Psoas muscle (tissue), 8 donors: Measurements from ENCODE around the gene RETREG1. TPM values are rescaled to one million over a fixed set of nuclear protein-coding genes. Genes with fewer than 3 reads are reported as not detected.

Experiments used
- ATAC-seq, 4 donors: fragments of 200-7000 bp; cut with Tn5 transposase; one replicate each; pipeline ENCODE4 v1.9.1; 2020; ENCODE audit warnings: moderate library complexity in 3 of 4, mild to moderate bottlenecking in 2 of 4
- DNase-seq, 2 donors: peaks; one replicate each; pipeline ENCODE4 v3.0.0-alpha.2; 2020
- H3K27ac ChIP-seq: fragments of 200-600 bp; one replicate; pipeline ENCODE4 v1.8.0; 2022
- H3K27me3 ChIP-seq, 3 donors: fragments of 200-600 bp in 1 of 3; one replicate each; pipeline versions ENCODE4 v1.6.1 to v1.8.0; 2013 to 2022; ENCODE audit warnings: low read length in 2 of 3, mild to moderate bottlenecking in 2 of 3, moderate library complexity in 1 of 3; ENCODE audit not compliant: insufficient read depth in 3 of 3
- H3K36me3 ChIP-seq, 2 donors: fragments of 200-600 bp in 1 of 2; one replicate each; pipeline versions ENCODE4 v1.6.1 to v1.8.0; 2013 to 2022; ENCODE audit warnings: low read depth in 1 of 2, mild to moderate bottlenecking in 1 of 2, moderate library complexity in 1 of 2; ENCODE audit not compliant: insufficient read depth in 1 of 2
- H3K4me1 ChIP-seq: fragments of 200-600 bp; one replicate; pipeline ENCODE4 v1.8.0; 2022
- H3K4me3 ChIP-seq: fragments of 200-600 bp; one replicate; pipeline ENCODE4 v1.8.0; 2022; ENCODE audit warnings: mild to moderate bottlenecking
- H3K9me3 ChIP-seq: fragments of 200-600 bp; one replicate; pipeline ENCODE4 v1.8.0; 2022
- WGBS, 3 donors: extraction: QIAGEN DNeasy Blood & Tissue Kit; methylation state at CpG; one replicate each; pipeline versions ENCODE4 v1.1.6 to v1.1.7; 2013; 5-methylcytosine and 5-hydroxymethylcytosine counted together
- intact Hi-C, 2 donors: fragments of 100-400 bp; cut with DNase I; formaldehyde crosslinking; loops; one replicate each; pipeline versions ENCODE4 v1.11.0 to v1.14.2; 2022
- polyA plus RNA-seq, 3 donors: library from polyadenylated mRNA; stranded (reverse); fragments of 200-250 nt; gene quantifications; one replicate each; pipeline ENCODE4 v1.2.3, GENCODE V29; 2013
- total RNA-seq, 4 donors: library from RNA; stranded (reverse); fragmentation: NEBNext Ultra II Directional in 2 of 4; extraction: Animal tissue kit (Norgen Biotek cat#: 25700) in 2 of 4; gene quantifications; one replicate each; pipeline versions ENCODE4 v1.2.1 to v1.2.4, GENCODE V29; 2021 to 2023
- TF ChIP-seq, protein P1 (sequence below): fragments of 200-600 bp; IDR thresholded peaks from one replicate; pipeline ENCODE4 v1.8.0; 2022; ENCODE audit warnings: antibody characterized with exemption
- donor health status: healthy with polysubstance abuse.
- donor health status: DM: no; HTN: no; CAD: no; lungs with moderate emphysema.
- donor health status: Bipolar disorder and iron deficiency.
- donor health status: healthy.
- donor health status: DM: yes; HTN: yes; CAD: no.
- donor health status: DM: no; HTN: no; CAD: no.
- donor health status: DM: no; HTN: no; CAD: no.
- donor health status: DM: yes; HTN: yes; CAD: no.

RETREG1 gene
- total and polyA plus RNA-seq, 7 donors, result 2.1 to 252 (median 191) TPM

DNA sequence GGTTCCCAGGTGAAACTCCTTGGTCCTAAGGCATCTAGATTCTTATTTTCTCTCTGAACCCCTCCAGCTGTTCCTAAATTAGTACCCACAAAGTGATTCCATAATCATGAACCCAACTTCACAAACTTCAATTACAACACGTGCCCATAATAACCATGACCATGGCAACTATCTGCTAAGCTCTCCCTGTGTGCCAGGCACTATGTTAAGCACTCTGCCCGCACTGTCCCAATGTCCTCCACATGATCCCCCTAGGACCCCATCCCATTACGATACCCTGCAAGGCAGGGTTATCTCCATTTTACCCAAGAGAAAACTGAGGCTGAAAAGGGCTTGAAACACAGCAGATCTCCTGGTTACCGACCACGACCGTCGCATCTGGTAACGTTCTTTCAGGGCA lies 125.9 kb downstream of the RETREG1 start:
- H3K4me3 ChIP-seq, result peak overlapping the region; percentile 33
- 27 to 32% (median 28%) methylated on average over 8 of the region's 8 CpGs for WGBS, 3 donors
- DNase-seq (no peak), ATAC-seq (no peak)
- TF ChIP-seq, protein P1, sequence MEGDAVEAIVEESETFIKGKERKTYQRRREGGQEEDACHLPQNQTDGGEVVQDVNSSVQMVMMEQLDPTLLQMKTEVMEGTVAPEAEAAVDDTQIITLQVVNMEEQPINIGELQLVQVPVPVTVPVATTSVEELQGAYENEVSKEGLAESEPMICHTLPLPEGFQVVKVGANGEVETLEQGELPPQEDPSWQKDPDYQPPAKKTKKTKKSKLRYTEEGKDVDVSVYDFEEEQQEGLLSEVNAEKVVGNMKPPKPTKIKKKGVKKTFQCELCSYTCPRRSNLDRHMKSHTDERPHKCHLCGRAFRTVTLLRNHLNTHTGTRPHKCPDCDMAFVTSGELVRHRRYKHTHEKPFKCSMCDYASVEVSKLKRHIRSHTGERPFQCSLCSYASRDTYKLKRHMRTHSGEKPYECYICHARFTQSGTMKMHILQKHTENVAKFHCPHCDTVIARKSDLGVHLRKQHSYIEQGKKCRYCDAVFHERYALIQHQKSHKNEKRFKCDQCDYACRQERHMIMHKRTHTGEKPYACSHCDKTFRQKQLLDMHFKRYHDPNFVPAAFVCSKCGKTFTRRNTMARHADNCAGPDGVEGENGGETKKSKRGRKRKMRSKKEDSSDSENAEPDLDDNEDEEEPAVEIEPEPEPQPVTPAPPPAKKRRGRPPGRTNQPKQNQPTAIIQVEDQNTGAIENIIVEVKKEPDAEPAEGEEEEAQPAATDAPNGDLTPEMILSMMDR, result no peak
- peak overlapping the region; percentile 95 for H3K27ac ChIP-seq
- no peaks in the 10 kb centered on the region for H3K27me3 ChIP-seq
- peaks cover 0 to 5% of the 10 kb centered on the region in 2 donors for H3K36me3 ChIP-seq
- no peaks in the 10 kb centered on the region for H3K9me3 ChIP-seq
- peaks cover 70% of the 10 kb centered on the region for H3K4me1 ChIP-seq
- intact Hi-C loops, result loop anchor here in 1 of 2 donors (5.0 kb wide), 1 partner anchor 696 kb away; no protein-coding TSS in a partner anchor

DNA sequence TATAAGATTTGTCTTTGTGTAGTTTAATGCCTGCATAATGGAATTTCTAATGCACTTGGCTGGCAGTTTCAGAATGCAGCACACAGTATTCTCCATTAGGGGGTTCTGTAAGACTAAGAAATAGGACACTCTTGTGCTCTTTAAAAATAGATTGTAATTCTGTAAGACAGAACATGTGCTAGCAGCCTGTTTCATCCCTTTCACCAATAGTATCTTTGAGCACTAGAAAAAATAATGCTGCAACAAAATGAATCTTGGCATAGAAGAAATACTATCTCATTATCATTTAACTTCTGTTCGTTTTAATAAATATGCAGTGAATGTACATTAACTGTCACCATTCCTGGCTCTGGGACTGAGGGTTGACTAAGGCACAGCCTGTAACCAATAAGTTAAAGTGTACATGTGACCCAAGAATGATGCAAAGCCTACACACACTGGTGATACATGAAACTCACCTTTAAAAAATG lies 127.4 kb downstream of the RETREG1 start:
- DNase-seq (no peak), ATAC-seq (peak; percentile 74 to 79 (median 75))
- TF ChIP-seq, protein P1, result peak; percentile 71
- 10 to 15% (median 13%) methylated on average over 1 of the region's 1 CpG for WGBS, 3 donors
- Histone ChIP-seq H3K27me3 (no peaks in the 10 kb centered on the region), H3K36me3 (peaks cover 0 to 5% of the 10 kb centered on the region in 2 donors), H3K4me3 (peak overlapping the region; percentile 33), H3K27ac (peak overlapping the region; percentile 95), H3K9me3 (no peaks in the 10 kb centered on the region), H3K4me1 (peaks cover 77% of the 10 kb centered on the region)
- intact Hi-C loops, result loop anchor here (1.0 to 10.0 kb wide), 4 partner anchors 61 to 295 kb away; no protein-coding TSS in a partner anchor

DNA sequence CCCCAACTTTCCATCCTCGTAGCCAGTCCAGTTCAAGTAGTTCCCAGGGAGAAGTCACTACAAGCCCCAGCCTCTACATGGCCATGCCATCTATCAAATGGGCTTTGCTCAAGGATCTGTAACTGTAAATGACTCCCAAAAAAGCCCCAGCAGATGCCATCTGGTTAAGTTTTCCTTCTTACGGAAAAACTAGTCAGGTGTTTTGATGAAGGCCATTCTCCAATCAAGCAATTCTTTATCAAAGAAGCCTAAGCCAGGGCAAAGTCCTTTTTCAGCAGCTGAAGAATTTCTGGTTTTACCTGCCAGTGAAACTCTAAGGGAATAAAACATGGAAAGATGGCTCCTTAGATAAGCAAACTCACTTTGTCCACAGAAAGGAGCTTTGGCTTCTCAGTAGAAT lies 129.3 kb downstream of the RETREG1 start:
- H3K9me3 ChIP-seq, result no peaks in the 10 kb centered on the region
- H3K4me3 ChIP-seq, result no peak overlapping the region
- no peaks in the 10 kb centered on the region for H3K27me3 ChIP-seq
- intact Hi-C loops, result loop anchor here (5.0 to 10.0 kb wide), 2 partner anchors 65 to 297 kb away; no protein-coding TSS in a partner anchor
- H3K27ac ChIP-seq, result peak overlapping the region; percentile 95
- TF ChIP-seq, protein P1, result no peak
- whole genome bisulfite sequencing, 3 donors, result 58 to 86% (median 73%) methylated on average over 2 of the region's 2 CpGs
- no peak for ATAC-seq
- no peak for DNase-seq
- peaks cover 0 to 13% of the 10 kb centered on the region in 2 donors for H3K36me3 ChIP-seq
- H3K4me1 ChIP-seq, result peaks cover 68% of the 10 kb centered on the region

DNA sequence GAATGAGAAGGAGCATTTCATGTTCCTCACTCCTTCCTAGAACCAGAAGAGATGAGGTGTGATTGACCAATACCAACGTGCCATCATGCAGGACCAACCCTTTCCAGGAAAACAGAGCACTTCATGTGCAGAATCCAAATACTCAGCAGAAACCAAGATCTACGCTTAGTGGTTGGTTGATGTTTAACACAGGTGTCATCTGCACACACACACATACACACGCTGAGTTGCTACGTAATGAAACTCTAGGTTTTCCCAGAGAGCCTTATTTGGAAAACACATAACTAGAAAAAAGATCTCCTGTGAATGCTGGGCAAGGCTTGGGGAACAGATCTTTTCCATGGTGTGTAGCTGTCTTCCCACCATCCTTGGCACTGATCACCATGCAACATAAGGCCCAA lies 130.1 kb downstream of the RETREG1 start:
- no peaks in the 10 kb centered on the region for H3K9me3 ChIP-seq
- intact Hi-C loops, result loop anchor here (5.0 to 10.0 kb wide), 2 partner anchors 66 to 298 kb away; no protein-coding TSS in a partner anchor
- H3K4me3 ChIP-seq, result no peak overlapping the region
- H3K4me1 ChIP-seq, result peaks cover 69% of the 10 kb centered on the region
- WGBS, 3 donors, result 23 to 42% (median 25%) methylated on average over 4 of the region's 4 CpGs
- H3K27ac ChIP-seq, result peak overlapping the region; percentile 53
- H3K27me3 ChIP-seq, result no peaks in the 10 kb centered on the region
- H3K36me3 ChIP-seq, result peaks cover 0 to 21% of the 10 kb centered on the region in 2 donors
- ATAC-seq, result peak in 1 of 4 donors; percentile 56
- TF ChIP-seq, protein P1, result no peak
- no peak for DNase-seq

DNA sequence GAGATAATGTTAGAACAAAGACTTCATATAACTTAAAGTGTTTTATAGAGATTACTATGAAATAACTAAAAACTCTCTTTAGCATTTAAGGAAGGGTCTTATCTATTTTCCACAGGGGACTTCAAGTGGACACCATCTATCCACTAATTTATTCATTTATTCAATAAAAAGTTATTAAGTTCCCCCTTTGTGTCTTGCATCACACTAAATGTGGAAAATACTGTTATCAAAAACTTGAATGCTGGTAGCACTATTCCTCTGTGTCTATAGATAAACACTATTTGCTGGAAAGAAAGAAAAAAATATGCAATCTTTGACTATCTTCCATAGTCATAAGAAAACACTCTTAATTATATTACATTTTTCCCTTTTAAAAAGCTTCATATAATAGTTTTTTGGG lies 131.1 kb downstream of the RETREG1 start:
- peaks cover 66% of the 10 kb centered on the region for H3K4me1 ChIP-seq
- H3K27ac ChIP-seq, result peak overlapping the region; percentile 8
- H3K9me3 ChIP-seq, result no peaks in the 10 kb centered on the region
- no peaks in the 10 kb centered on the region for H3K27me3 ChIP-seq
- H3K4me3 ChIP-seq, result no peak overlapping the region
- TF ChIP-seq, protein P1, result no peak
- ATAC-seq, result no peak
- intact Hi-C loops, result loop anchor here (5.0 to 10.0 kb wide), 2 partner anchors 67 to 299 kb away; no protein-coding TSS in a partner anchor
- peaks cover 0 to 31% of the 10 kb centered on the region in 2 donors for H3K36me3 ChIP-seq
- DNase-seq, result no peak
